HUES64 (cell line): ENCODE data around the gene HOXB5.

Experiments used
- H3K27ac ChIP-seq: 2 replicates; pipeline ENCODE4 v1.7.0; 2013; ENCODE audit warnings: low read depth, low read length, inconsistent platforms
- H3K27me3 ChIP-seq: 2 replicates; pipeline ENCODE4 v1.6.1; 2013; ENCODE audit warnings: mild to moderate bottlenecking, low read length; ENCODE audit not compliant: insufficient read depth
- H3K36me3 ChIP-seq: 2 replicates; pipeline ENCODE4 v1.6.1; 2013; ENCODE audit warnings: mild to moderate bottlenecking, low read length; ENCODE audit not compliant: insufficient read depth
- H3K4me1 ChIP-seq: 2 replicates; pipeline ENCODE4 v1.6.1; 2013; ENCODE audit warnings: mild to moderate bottlenecking, low read length, moderate library complexity; ENCODE audit not compliant: insufficient read depth
- H3K4me3 ChIP-seq: 2 replicates; pipeline ENCODE4 v1.5.1; 2013; ENCODE audit warnings: mild to moderate bottlenecking, low read length, moderate library complexity
- H3K9ac ChIP-seq: 2 replicates; pipeline ENCODE4 v1.6.1; 2013; ENCODE audit warnings: mild to moderate bottlenecking, low read depth, low read length
- H3K9me3 ChIP-seq: 2 replicates; pipeline ENCODE4 v1.6.1; 2013; ENCODE audit warnings: low read depth, low read length; ENCODE audit not compliant: insufficient read depth
- WGBS: fragments of 150-250, 120-280 bp; methylation state at CpG from one replicate; pipeline ENCODE4 v1.1.7; 2013; ENCODE audit warnings: missing lambda C conversion rate; 5-methylcytosine and 5-hydroxymethylcytosine counted together

Gene HOXB5

GRCh38 chr17:48565022-48565554 lies 28.5 kb downstream of the HOXB5 start:
- WGBS: 11% methylated on average over 2 of the region's 2 CpGs

GRCh38 chr17:48564188-48565021 lies 29.2 kb downstream of the HOXB5 start:
- no peak overlapping the region for H3K27ac ChIP-seq
- no peaks in the 10 kb centered on the region for H3K9me3 ChIP-seq
- H3K4me1 ChIP-seq: peaks cover 13% of the 10 kb centered on the region
- peaks cover 100% of the 10 kb centered on the region for H3K27me3 ChIP-seq
- WGBS: under 1% methylated on average over 73 of the region's 73 CpGs
- no peak overlapping the region for H3K9ac ChIP-seq
- no peaks in the 10 kb centered on the region for H3K36me3 ChIP-seq
- peak overlapping the region; percentile 31 for H3K4me3 ChIP-seq

More at GRCh38 chr17:48565022-48565554, 28.5 kb downstream of the HOXB5 start:
- Histone ChIP-seq H3K27me3 (peaks cover 100% of the 10 kb centered on the region), H3K4me3 (no peak overlapping the region), H3K27ac (no peak overlapping the region), H3K4me1 (peaks cover 19% of the 10 kb centered on the region), H3K9ac (no peak overlapping the region), H3K9me3 (no peaks in the 10 kb centered on the region), H3K36me3 (no peaks in the 10 kb centered on the region)

- H3K36me3 ChIP-seq: no peaks in the 10 kb centered on the region
- H3K27ac ChIP-seq: no peak overlapping the region
- H3K9me3 ChIP-seq: no peaks in the 10 kb centered on the region
- H3K9ac ChIP-seq: no peak overlapping the region
- no peak overlapping the region for H3K4me3 ChIP-seq
- peaks cover 100% of the 10 kb centered on the region for H3K27me3 ChIP-seq
- 2% methylated on average over 10 of the region's 10 CpGs for WGBS
- H3K4me1 ChIP-seq: peaks cover 13% of the 10 kb centered on the region
Measured at GRCh38 chr17:48563867-48564187, 29.8 kb downstream of the HOXB5 start.

GRCh38 chr17:48563385-48563838 lies 30.2 kb downstream of the HOXB5 start:
- Histone ChIP-seq H3K4me3 (no peak overlapping the region), H3K9ac (no peak overlapping the region), H3K27me3 (peaks cover 100% of the 10 kb centered on the region), H3K36me3 (no peaks in the 10 kb centered on the region), H3K27ac (no peak overlapping the region), H3K9me3 (no peaks in the 10 kb centered on the region), H3K4me1 (peaks cover 13% of the 10 kb centered on the region)
- WGBS: 22% methylated on average over 6 of the region's 6 CpGs

- Histone ChIP-seq H3K9me3 (no peaks in the 10 kb centered on the region), H3K27ac (no peak overlapping the region), H3K4me3 (no peak overlapping the region), H3K9ac (no peak overlapping the region), H3K36me3 (no peaks in the 10 kb centered on the region), H3K4me1 (peaks cover 10% of the 10 kb centered on the region), H3K27me3 (peaks cover 100% of the 10 kb centered on the region)
- 30% methylated on average over 5 of the region's 5 CpGs for WGBS
Measured at GRCh38 chr17:48562934-48563333, 30.6 kb downstream of the HOXB5 start.

- WGBS: 46% methylated on average over 14 of the region's 15 CpGs
- no peaks in the 10 kb centered on the region for H3K36me3 ChIP-seq
- peaks cover 100% of the 10 kb centered on the region for H3K27me3 ChIP-seq
- H3K4me1 ChIP-seq: peaks cover 4% of the 10 kb centered on the region
- H3K9ac ChIP-seq: no peak overlapping the region
- no peaks in the 10 kb centered on the region for H3K9me3 ChIP-seq
- no peak overlapping the region for H3K4me3 ChIP-seq
- no peak overlapping the region for H3K27ac ChIP-seq
Measured at GRCh38 chr17:48561884-48562810, 31.4 kb downstream of the HOXB5 start.

- no peaks in the 10 kb centered on the region for H3K9me3 ChIP-seq
- no peak overlapping the region for H3K4me3 ChIP-seq
- H3K27me3 ChIP-seq: peaks cover 100% of the 10 kb centered on the region
- H3K27ac ChIP-seq: no peak overlapping the region
- peaks cover 4% of the 10 kb centered on the region for H3K4me1 ChIP-seq
- 20% methylated on average over 14 of the region's 14 CpGs for WGBS
- H3K36me3 ChIP-seq: no peaks in the 10 kb centered on the region
- H3K9ac ChIP-seq: no peak overlapping the region
Measured at GRCh38 chr17:48559840-48560817, 33.5 kb downstream of the HOXB5 start.

GRCh38 chr17:48559122-48559839 lies 34.3 kb downstream of the HOXB5 start:
- H3K4me3 ChIP-seq: no peak overlapping the region
- H3K4me1 ChIP-seq: no peaks in the 10 kb centered on the region; the same call in 1 of the 2 replicates
- H3K36me3 ChIP-seq: no peaks in the 10 kb centered on the region
- no peaks in the 10 kb centered on the region for H3K9me3 ChIP-seq
- WGBS: 3% methylated on average over 13 of the region's 16 CpGs
- no peak overlapping the region for H3K9ac ChIP-seq
- no peak overlapping the region for H3K27ac ChIP-seq
- H3K27me3 ChIP-seq: peaks cover 100% of the 10 kb centered on the region

GRCh38 chr17:48558831-48559121 lies 34.8 kb downstream of the HOXB5 start:
- no peak overlapping the region for H3K4me3 ChIP-seq
- no peaks in the 10 kb centered on the region; the same call in 1 of the 2 replicates for H3K4me1 ChIP-seq
- no peaks in the 10 kb centered on the region for H3K36me3 ChIP-seq
- H3K27ac ChIP-seq: no peak overlapping the region
- peaks cover 100% of the 10 kb centered on the region for H3K27me3 ChIP-seq
- 14% methylated on average over 2 of the region's 2 CpGs for WGBS
- no peaks in the 10 kb centered on the region for H3K9me3 ChIP-seq
- H3K9ac ChIP-seq: no peak overlapping the region
